GM12875 (cell line): ENCODE measurements around the gene PARP9.

ENCODE experiments used
- H3K4me3 ChIP-seq: one replicate; pipeline ENCODE4 v1.5.1; 2011; ENCODE audit warnings: low read depth, low read length, control low read depth
- TF ChIP-seq, protein P1 (sequence below): IDR thresholded peaks from 2 replicates; pipeline ENCODE4 v1.5.1; 2011; ENCODE audit warnings: low read depth, mild to moderate bottlenecking, control low read depth, inconsistent platforms, low read length, moderate library complexity, borderline replicate concordance; ENCODE audit not compliant: insufficient read depth

Gene PARP9

DNA sequence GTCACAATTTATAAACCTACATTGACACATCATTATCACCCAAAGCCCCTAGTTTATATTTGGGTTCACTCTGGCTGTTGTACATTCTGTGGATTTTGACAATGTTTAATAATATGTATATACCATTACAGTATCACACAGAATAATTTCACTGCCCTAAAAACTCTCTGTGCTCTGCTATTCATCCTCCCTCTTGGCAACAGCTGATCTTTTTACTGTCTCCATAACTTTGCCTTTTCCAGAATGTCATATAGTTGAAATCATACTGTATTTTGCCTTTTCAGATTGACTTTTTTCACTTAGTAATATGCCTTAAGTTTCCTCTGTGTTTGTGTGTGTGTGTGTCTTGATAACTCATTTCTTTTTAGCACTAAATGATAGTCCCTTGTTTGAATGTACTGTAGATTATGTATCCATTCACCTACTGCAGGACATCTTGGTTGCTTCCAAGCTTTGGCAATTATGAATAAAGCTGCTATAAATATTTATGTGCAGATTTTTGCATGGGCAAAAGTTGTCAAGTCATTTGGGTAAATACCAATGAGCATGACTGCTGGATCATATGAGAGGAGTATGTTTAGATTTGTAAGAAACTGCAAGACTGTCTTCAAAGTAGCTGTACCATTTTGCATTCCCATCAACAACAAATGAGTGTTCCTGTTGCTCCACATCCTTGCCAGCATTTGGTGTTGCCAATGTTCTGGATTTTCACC, 22.8 kb upstream of the PARP9 start:
- H3K4me3 ChIP-seq = no peak overlapping the region
- TF ChIP-seq, protein P1, sequence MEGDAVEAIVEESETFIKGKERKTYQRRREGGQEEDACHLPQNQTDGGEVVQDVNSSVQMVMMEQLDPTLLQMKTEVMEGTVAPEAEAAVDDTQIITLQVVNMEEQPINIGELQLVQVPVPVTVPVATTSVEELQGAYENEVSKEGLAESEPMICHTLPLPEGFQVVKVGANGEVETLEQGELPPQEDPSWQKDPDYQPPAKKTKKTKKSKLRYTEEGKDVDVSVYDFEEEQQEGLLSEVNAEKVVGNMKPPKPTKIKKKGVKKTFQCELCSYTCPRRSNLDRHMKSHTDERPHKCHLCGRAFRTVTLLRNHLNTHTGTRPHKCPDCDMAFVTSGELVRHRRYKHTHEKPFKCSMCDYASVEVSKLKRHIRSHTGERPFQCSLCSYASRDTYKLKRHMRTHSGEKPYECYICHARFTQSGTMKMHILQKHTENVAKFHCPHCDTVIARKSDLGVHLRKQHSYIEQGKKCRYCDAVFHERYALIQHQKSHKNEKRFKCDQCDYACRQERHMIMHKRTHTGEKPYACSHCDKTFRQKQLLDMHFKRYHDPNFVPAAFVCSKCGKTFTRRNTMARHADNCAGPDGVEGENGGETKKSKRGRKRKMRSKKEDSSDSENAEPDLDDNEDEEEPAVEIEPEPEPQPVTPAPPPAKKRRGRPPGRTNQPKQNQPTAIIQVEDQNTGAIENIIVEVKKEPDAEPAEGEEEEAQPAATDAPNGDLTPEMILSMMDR = no peak

DNA sequence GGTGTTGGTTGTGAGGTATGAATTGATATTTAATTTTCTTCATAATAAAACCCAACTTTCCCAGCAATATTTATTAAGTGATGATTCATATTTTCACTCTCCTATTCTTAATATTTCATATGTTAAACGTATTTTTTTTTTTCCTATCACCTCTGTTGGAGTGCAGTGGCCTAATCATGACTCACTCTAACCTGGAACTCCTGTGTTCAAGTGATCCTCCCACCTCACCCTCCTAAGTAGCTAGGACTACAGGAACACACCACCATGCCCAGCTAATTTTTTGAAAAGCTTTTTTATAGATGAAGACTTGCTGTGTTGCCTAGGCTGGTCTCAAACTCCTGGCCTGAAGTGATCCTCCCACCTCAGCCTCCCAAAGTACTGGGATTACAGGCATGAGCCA, 22.0 kb upstream of the PARP9 start:
- TF ChIP-seq, protein P1 = no peak

DNA sequence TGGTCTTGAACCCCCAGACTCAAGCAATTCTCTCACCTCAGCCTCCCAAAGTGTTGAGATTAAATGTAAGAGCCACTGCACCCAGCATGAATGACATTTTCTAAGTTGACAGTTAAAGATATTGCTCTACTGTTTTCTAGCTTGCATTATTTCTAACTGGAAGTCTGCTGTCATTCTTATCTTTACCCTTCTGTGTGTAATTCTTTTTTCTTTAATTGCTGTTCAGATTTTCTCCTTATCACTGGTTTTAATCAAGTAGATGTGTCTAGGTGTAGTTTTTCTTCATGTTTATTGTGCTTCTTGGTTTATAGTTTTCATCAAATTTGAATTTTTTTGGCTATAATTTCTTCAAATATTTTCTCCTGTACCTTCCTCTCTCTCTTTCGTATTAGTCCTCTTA, 18.3 kb upstream of the PARP9 start:
- TF ChIP-seq, protein P1 = no peak
- no peak overlapping the region for H3K4me3 ChIP-seq

More for the DNA sequence above, 22.0 kb upstream of the PARP9 start:
- no peak overlapping the region for H3K4me3 ChIP-seq

DNA sequence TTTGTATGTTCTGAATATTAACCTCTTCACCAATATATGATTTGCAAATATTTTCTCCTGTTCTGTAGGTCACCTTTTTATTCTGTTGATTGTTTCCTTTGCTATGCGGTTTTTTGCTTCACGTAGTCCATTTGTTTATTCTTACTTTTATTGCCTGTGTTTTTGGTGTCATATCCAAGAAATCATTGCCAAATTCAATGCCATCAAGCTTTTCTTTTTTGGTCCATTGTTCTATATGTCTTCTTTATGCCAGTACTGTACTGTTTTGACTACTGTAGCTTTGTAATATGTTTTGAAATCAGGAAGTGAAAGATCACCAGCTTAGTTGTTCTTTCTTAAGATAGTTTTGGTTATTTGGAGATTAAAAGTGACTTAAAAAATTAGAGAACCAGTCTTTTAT, 17.5 kb upstream of the PARP9 start:
- H3K4me3 ChIP-seq = no peak overlapping the region
- TF ChIP-seq, protein P1 = no peak

DNA sequence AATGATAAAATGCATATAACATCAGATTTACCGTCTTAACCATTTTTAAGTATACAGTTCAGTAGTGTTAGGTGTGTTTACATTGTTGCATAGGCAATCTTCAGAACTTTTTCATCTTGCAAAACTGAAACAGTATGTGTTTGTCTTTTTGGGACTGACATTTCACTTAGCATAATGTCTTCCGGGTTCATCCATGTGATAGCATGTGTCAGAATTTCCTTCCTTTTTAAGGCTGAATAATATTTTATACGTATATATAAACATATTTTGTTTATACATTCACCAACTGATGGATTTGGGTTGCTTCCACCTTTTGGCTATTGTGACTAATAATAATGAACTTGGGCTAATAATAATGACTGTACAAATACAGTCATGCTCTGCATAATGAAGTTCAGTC, 16.4 kb upstream of the PARP9 start:
- TF ChIP-seq, protein P1 = no peak
- no peak overlapping the region for H3K4me3 ChIP-seq

DNA sequence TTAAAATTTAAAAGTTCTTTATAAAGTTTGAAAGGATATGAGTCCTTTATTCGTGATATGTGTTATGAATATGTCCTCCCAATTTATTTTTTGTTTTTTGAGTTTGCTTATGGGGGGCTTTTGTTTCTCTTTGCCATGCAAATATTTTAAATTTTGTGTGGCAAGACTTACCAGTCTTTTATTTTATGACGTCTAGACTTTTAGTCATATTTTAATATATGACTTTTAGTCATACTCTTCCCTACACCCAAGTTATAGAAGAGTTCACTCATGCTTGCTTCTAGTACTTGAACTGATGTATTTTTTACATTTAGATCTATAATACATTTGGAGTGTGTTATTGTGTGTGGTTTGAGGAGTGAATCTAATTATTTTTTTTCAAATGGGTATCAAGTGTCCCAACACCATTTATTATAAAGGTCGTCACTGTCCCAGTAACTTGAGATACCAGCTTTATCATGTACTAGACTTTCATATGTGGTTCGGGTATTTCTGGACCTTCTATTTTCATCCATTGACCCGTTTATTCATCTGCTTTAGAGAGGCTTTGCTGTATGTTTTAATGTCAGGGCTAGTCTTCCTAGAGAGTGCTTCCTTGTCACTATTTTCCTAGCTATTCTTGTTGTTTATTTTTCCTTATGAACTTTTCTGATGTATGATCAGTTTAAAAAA, 14.1 kb upstream of the PARP9 start:
- TF ChIP-seq, protein P1 = no peak
- peak overlapping the region; percentile 68 for H3K4me3 ChIP-seq
